Thyroid gland (tissue), 4 donors: ENCODE results near the gene NFATC2IP. TPM values are rescaled to one million over a fixed set of nuclear protein-coding genes. Genes with fewer than 3 reads are reported as not detected.

Experiments used
- DNase-seq, 2 donors: peaks; one replicate each; pipeline ENCODE4 v3.0.0-alpha.2; 2019
- H3K27ac ChIP-seq, 3 donors: fragments of 200-600 bp; sonication (generic); 1 replicate in 2 of 3; 2 replicates in 1 of 3; pipeline ENCODE4 v1.5.1; 2016 to 2019; ENCODE audit warnings: mild to moderate bottlenecking in 1 of 3, moderate library complexity in 1 of 3
- H3K27me3 ChIP-seq: fragments of 200-600 bp; sonication (generic); one replicate; pipeline ENCODE4 v1.5.1; 2019
- H3K36me3 ChIP-seq, 2 donors: fragments of 200-600 bp; sonication (generic); one replicate each; pipeline ENCODE4 v1.5.1; 2016 to 2019
- H3K4me1 ChIP-seq, 2 donors: fragments of 200-600 bp; sonication (generic); one replicate each; pipeline ENCODE4 v1.5.1; 2017 to 2019
- H3K4me3 ChIP-seq, 3 donors: fragments of 200-600 bp; sonication (generic); replicated peaks in 1 of 3; 1 replicate in 2 of 3; 2 replicates in 1 of 3; pipeline ENCODE4 v1.5.1; 2016; ENCODE audit warnings: mild to moderate bottlenecking in 1 of 3
- H3K9me3 ChIP-seq: fragments of 200-600 bp; sonication (generic); one replicate; pipeline ENCODE4 v1.5.1; 2017
- POLR2A ChIP-seq, 2 donors: fragments of 450-650 bp; IDR thresholded peaks; one replicate each; pipeline ENCODE4 v1.6.1; 2017; ENCODE audit warnings: antibody characterized with exemption in 2 of 2, mild to moderate bottlenecking in 2 of 2, moderate library complexity in 1 of 2
- WGBS, 2 donors: methylation state at CpG; one replicate each; pipeline ENCODE4 v1.1.5; 2017; 5-methylcytosine and 5-hydroxymethylcytosine counted together
- intact Hi-C: fragments of 100-400 bp; cut with DNase I; formaldehyde crosslinking; loops from one replicate; pipeline ENCODE4 v1.15.1; 2023
- total RNA-seq, 4 donors: library from RNA; depleted of rRNA; stranded (reverse); fragments of >200 nt; gene quantifications; one replicate each; pipeline ENCODE4 v1.2.3, GENCODE V29; 2016
- TF ChIP-seq, protein P1 (sequence below), 6 experiments: fragments of 200-600 bp in 3 of 6; fragments of 450-650 bp in 3 of 6; sonication (generic) in 3 of 6; IDR thresholded peaks; one replicate each; pipeline ENCODE4 v1.5.1; 2016 to 2019; ENCODE audit warnings: antibody characterized with exemption in 6 of 6, mild to moderate bottlenecking in 2 of 6, inconsistent platforms in 1 of 6, moderate library complexity in 1 of 6

NFATC2IP gene
- total RNA-seq, 4 donors from 2014 or later: 20.5 to 33.6 (median 28.2) TPM

DNA sequence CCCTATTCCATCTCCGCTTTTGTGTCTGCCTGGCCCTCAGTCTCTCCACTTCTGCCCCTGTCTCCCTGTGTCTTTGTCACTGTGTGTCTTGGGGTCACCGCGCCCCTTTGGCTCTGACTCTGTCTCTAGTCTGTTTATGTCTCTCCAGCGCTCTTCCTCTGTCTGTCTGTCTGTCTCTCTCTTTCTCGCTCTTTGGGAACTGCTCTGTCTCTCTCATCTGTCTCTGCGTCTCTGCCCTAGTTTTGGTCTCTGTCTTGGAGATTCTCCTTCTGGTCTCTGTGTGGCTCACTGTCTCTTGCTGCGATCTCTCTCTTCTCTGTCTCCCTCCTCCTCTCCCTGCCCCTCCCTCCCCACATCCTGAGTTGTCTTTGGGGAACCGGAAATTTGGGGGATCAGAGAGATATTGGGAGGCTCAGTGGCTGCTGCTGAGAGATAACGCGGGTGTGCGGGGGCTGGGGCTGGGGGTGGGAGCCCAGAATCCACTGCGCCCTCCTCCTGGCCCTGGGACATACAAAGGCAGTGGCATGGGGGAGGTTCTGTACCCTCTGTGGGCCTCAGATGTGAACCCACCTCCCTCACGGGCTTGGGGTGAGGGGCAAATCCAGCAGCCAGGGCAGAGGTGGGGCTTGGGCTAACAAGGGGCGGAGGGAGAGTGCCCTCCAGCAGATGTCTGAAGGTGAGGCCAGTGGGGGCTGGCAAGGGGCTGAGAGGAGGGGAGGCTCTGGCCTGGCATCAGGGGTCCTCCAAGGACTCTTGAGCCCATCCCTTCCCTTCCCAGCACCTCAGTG lies 58.5 kb downstream of the NFATC2IP start:
- no peaks in the 10 kb centered on the region for H3K27me3 ChIP-seq
- TF ChIP-seq, protein P1, sequence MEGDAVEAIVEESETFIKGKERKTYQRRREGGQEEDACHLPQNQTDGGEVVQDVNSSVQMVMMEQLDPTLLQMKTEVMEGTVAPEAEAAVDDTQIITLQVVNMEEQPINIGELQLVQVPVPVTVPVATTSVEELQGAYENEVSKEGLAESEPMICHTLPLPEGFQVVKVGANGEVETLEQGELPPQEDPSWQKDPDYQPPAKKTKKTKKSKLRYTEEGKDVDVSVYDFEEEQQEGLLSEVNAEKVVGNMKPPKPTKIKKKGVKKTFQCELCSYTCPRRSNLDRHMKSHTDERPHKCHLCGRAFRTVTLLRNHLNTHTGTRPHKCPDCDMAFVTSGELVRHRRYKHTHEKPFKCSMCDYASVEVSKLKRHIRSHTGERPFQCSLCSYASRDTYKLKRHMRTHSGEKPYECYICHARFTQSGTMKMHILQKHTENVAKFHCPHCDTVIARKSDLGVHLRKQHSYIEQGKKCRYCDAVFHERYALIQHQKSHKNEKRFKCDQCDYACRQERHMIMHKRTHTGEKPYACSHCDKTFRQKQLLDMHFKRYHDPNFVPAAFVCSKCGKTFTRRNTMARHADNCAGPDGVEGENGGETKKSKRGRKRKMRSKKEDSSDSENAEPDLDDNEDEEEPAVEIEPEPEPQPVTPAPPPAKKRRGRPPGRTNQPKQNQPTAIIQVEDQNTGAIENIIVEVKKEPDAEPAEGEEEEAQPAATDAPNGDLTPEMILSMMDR (IDR thresholded peaks at IDR 0.05): no peak
- TF ChIP-seq POLR2A (IDR thresholded peaks at IDR 0.05): no peak
- H3K4me1 ChIP-seq: no peaks in the 10 kb centered on the region
- DNase-seq: no peak
- no peaks in the 10 kb centered on the region for H3K36me3 ChIP-seq
- intact Hi-C loops: no loop called here
- H3K9me3 ChIP-seq: no peaks in the 10 kb centered on the region
- WGBS, 2 donors: 66 to 82% methylated on average over 12 to 13 of the region's 14 CpGs
- no peak overlapping the region for H3K4me3 ChIP-seq
- H3K27ac ChIP-seq: no peak overlapping the region

DNA sequence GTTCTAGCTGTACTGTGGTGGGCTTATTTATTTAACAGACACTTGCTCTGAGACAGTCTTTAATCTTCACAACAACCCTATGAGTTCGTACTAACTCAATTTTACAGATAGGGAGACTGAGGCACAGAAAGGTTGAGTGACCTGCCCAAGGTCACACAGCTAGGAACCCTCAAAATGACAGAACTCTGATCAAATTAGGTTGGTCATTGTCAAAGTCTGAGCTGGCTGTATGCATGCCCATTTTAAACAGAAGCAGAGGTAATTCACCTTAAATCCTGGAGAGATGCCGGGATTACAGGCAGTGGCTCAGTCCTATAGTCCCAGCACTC lies 59.1 kb downstream of the NFATC2IP start:
- no peaks in the 10 kb centered on the region for H3K27me3 ChIP-seq
- no peaks in the 10 kb centered on the region for H3K36me3 ChIP-seq
- no peak overlapping the region for H3K4me3 ChIP-seq
- TF ChIP-seq, protein P1 (IDR thresholded peaks at IDR 0.05): no peak
- no peak for TF ChIP-seq POLR2A (IDR thresholded peaks at IDR 0.05)
- intact Hi-C loops: no loop called here
- no peaks in the 10 kb centered on the region for H3K9me3 ChIP-seq
- DNase-seq: no peak
- no peaks in the 10 kb centered on the region for H3K4me1 ChIP-seq
- WGBS, 2 donors: 74 to 88% methylated on average over 2 of the region's 2 CpGs
- H3K27ac ChIP-seq: no peak overlapping the region

DNA sequence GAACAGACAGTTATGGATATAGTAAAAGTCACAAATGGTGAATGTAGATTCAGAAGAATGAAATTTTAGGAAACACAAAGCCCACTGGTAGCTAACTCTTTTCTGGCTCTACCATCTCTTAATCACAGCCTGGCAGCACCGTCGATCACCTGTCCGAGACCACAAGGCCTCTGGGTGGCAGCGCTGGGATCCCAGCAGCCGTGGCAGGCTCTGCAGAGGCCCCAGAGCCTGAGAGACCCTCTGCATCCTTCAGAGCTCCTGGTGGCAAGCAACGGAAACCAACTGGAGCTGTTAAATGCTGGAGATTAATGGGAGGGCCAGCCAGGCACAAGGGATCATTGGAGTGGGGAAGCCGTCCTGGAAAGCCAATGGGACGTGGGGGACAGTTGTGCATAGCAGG lies 60.4 kb downstream of the NFATC2IP start:
- no peak overlapping the region for H3K27ac ChIP-seq
- no peaks in the 10 kb centered on the region for H3K9me3 ChIP-seq
- H3K27me3 ChIP-seq: no peaks in the 10 kb centered on the region
- intact Hi-C loops: no loop called here
- no peak for TF ChIP-seq POLR2A (IDR thresholded peaks at IDR 0.05)
- TF ChIP-seq, protein P1 (IDR thresholded peaks at IDR 0.05): no peak
- no peaks in the 10 kb centered on the region for H3K36me3 ChIP-seq
- no peaks in the 10 kb centered on the region for H3K4me1 ChIP-seq
- no peak for DNase-seq
- WGBS, 2 donors: 64 to 72% methylated on average over 7 to 8 of the region's 8 CpGs
- H3K4me3 ChIP-seq: no peak overlapping the region

DNA sequence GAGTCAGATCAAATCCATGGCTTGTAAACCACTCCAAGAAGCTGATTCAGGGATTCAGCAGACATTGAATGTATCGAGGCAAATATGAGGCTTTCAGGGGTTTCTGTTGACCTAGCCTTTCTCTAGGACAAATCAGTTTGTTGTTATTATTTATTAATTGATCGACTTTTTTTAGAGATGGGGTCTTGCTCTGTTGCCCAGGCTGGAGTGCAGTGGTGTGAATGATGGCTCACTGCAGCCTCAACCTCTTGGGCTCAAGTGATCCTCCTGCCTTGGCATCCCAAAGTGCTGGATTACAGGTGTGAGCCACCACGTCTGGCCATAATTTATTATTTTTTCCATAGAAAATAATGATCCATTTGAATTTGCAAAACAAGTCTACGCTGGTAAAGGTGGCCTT lies 61.1 kb downstream of the NFATC2IP start:
- Histone ChIP-seq H3K4me3 (no peak overlapping the region), H3K4me1 (no peaks in the 10 kb centered on the region), H3K27me3 (no peaks in the 10 kb centered on the region), H3K9me3 (no peaks in the 10 kb centered on the region), H3K27ac (no peak overlapping the region), H3K36me3 (no peaks in the 10 kb centered on the region)
- intact Hi-C loops: no loop called here
- no peak for DNase-seq
- TF ChIP-seq, protein P1 (IDR thresholded peaks at IDR 0.05): no peak
- 83 to 91% methylated on average over 4 of the region's 4 CpGs for WGBS, 2 donors

DNA sequence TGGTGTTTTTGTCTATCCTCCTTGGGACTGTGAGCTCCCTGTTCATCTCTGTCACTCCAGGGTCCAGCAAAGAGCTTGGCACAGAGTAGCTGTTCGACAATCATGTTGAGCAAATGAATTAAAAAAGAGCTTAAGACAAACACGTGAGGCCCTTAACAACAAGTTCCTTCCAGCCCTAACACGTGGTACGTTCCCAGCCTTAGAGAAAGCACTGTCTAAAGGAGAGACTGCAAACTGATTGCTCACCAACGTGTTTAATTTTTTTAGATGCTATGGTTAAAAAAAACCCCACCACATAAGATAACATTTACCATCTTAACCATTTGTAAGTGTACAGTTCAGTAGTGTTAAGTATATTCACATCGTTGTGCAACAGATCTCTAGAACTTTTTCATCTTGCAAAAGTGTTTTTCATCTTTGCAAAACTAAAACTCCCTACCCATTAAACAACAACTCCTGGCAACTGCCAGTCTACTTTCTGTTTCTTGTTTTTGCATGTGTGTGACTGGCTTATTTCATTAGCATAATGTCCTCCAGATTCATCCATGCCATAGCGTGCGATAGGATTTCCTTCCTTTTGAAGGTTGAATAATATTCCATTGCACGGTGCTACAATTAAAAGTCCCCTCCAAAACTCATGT lies 62.3 kb downstream of the NFATC2IP start:
- intact Hi-C loops: no loop called here
- 65 to 69% methylated on average over 9 of the region's 9 CpGs for WGBS, 2 donors

More for the DNA sequence above, 62.3 kb downstream of the NFATC2IP start:
- H3K4me3 ChIP-seq: no peak overlapping the region
- TF ChIP-seq, protein P1 (IDR thresholded peaks at IDR 0.05): no peak
- no peak for TF ChIP-seq POLR2A (IDR thresholded peaks at IDR 0.05)
- H3K36me3 ChIP-seq: no peaks in the 10 kb centered on the region
- no peaks in the 10 kb centered on the region for H3K9me3 ChIP-seq
- no peak overlapping the region for H3K27ac ChIP-seq
- H3K27me3 ChIP-seq: no peaks in the 10 kb centered on the region
- no peaks in the 10 kb centered on the region for H3K4me1 ChIP-seq
- DNase-seq: no peak
